HEK293 (cell line): ENCODE measurements around the gene THG1L.

ENCODE experiments used
- FEZF1 ChIP-seq: fragments of 450-650 bp; formaldehyde crosslinking; IDR thresholded peaks from 2 replicates; pipeline ENCODE4 v1.5.1; 2016; ENCODE audit warnings: missing biosample characterization, missing genetic modification characterization
- PATZ1 ChIP-seq: fragments of 450-650 bp; formaldehyde crosslinking; IDR thresholded peaks from 2 replicates; pipeline ENCODE4 v1.5.1; 2016; ENCODE audit warnings: missing biosample characterization, missing genetic modification characterization
- PRDM6 ChIP-seq: fragments of 450-650 bp; formaldehyde crosslinking; IDR thresholded peaks from 2 replicates; pipeline ENCODE4 v1.5.1; 2017; ENCODE audit warnings: missing biosample characterization, missing genetic modification characterization
- SP2 ChIP-seq: fragments of 450-650 bp; formaldehyde crosslinking; IDR thresholded peaks from 2 replicates; pipeline ENCODE4 v1.5.1; 2016; ENCODE audit warnings: missing biosample characterization, missing genetic modification characterization
- YY2 ChIP-seq: fragments of 450-650 bp; formaldehyde crosslinking; IDR thresholded peaks from 2 replicates; pipeline ENCODE4 v1.5.1; 2016; ENCODE audit warnings: missing biosample characterization, missing genetic modification characterization
- ZBTB11 ChIP-seq: fragments of 450-650 bp; formaldehyde crosslinking; conservative IDR thresholded peaks from 2 replicates; pipeline ENCODE4 v1.5.1; 2016; ENCODE audit warnings: low read depth, missing biosample characterization, missing genetic modification characterization
- ZBTB21 ChIP-seq: fragments of 450-650 bp; formaldehyde crosslinking; IDR thresholded peaks from 2 replicates; pipeline ENCODE4 v1.5.1; 2017; ENCODE audit warnings: missing biosample characterization, missing genetic modification characterization
- ZBTB44 ChIP-seq: fragments of 450-650 bp; IDR thresholded peaks from 2 replicates; pipeline ENCODE4 v1.5.1; 2018; ENCODE audit warnings: missing biosample characterization, mild to moderate bottlenecking, missing genetic modification characterization
- ZBTB49 ChIP-seq: fragments of 450-650 bp; formaldehyde crosslinking; IDR thresholded peaks from 2 replicates; pipeline ENCODE4 v1.5.1; 2016; ENCODE audit warnings: missing biosample characterization, missing genetic modification characterization, low read depth
- ZNF18 ChIP-seq: fragments of 450-650 bp; formaldehyde crosslinking; IDR thresholded peaks from 2 replicates; pipeline ENCODE4 v1.5.1; 2016; ENCODE audit warnings: missing biosample characterization, missing genetic modification characterization
- ZNF223 ChIP-seq: fragments of 450-650 bp; formaldehyde crosslinking; IDR thresholded peaks from 2 replicates; pipeline ENCODE4 v1.5.1; 2016; ENCODE audit warnings: missing biosample characterization, missing genetic modification characterization
- ZNF23 ChIP-seq: fragments of 450-650 bp; formaldehyde crosslinking; IDR thresholded peaks from 2 replicates; pipeline ENCODE4 v1.5.1; 2016; ENCODE audit warnings: missing biosample characterization, missing genetic modification characterization, borderline replicate concordance
- ZNF311 ChIP-seq: fragments of 450-650 bp; formaldehyde crosslinking; IDR thresholded peaks from 2 replicates; pipeline ENCODE4 v1.5.1; 2017; ENCODE audit warnings: missing biosample characterization, missing genetic modification characterization, borderline replicate concordance
- ZNF350 ChIP-seq: fragments of 450-650 bp; formaldehyde crosslinking; IDR thresholded peaks from 2 replicates; pipeline ENCODE4 v1.5.0; 2017; ENCODE audit warnings: missing biosample characterization, mild to moderate bottlenecking, missing genetic modification characterization
- ZNF449 ChIP-seq: fragments of 450-650 bp; formaldehyde crosslinking; IDR thresholded peaks from 2 replicates; pipeline ENCODE4 v1.5.1; 2017; ENCODE audit warnings: missing biosample characterization, mild to moderate bottlenecking, missing genetic modification characterization, moderate library complexity
- ZNF629 ChIP-seq: fragments of 450-650 bp; formaldehyde crosslinking; IDR thresholded peaks from 2 replicates; pipeline ENCODE4 v1.5.1; 2017; ENCODE audit warnings: missing biosample characterization, missing genetic modification characterization
- ZNF677 ChIP-seq: fragments of 450-650 bp; IDR thresholded peaks from 2 replicates; pipeline ENCODE4 v1.5.0; 2018; ENCODE audit warnings: missing biosample characterization, mild to moderate bottlenecking, missing genetic modification characterization, moderate library complexity
- ZNF704 ChIP-seq: fragments of 450-650 bp; formaldehyde crosslinking; IDR thresholded peaks from 2 replicates; pipeline ENCODE4 v1.5.1; 2016; ENCODE audit warnings: missing biosample characterization, missing genetic modification characterization
- ZNF76 ChIP-seq: fragments of 450-650 bp; formaldehyde crosslinking; IDR thresholded peaks from 2 replicates; pipeline ENCODE4; 2016; ENCODE audit warnings: low read depth, missing biosample characterization, missing genetic modification characterization, borderline replicate concordance

Gene THG1L

GRCh38 chr5:157747173-157747740 lies 16.0 kb downstream of the THG1L start (continued):
- TF ChIP-seq ZNF350: no peak
- no peak for TF ChIP-seq ZBTB49 (tag by site-specific recombination)
- TF ChIP-seq ZNF677 (tag by site-specific recombination): no peak
- no peak for TF ChIP-seq ZNF76
- TF ChIP-seq PRDM6: peak; percentile 67
- no peak for TF ChIP-seq ZBTB44 (tag by site-specific recombination)
- TF ChIP-seq ZNF18 (tag by site-specific recombination): peak; percentile 76; the same call in 1 of the 2 replicates
- no peak for TF ChIP-seq ZNF223
- no peak for TF ChIP-seq ZNF23 (tag by site-specific recombination)
- TF ChIP-seq YY2 (tag by site-specific recombination): no peak
- TF ChIP-seq ZNF311 (tag by site-specific recombination): no peak
- TF ChIP-seq PATZ1 (tag by site-specific recombination): no peak
- TF ChIP-seq SP2 (tag by site-specific recombination): no peak
- TF ChIP-seq ZBTB21 (tag by site-specific recombination): 0 out of 2 replicates have a peak, but pooled peaks have one; percentile 32
- TF ChIP-seq ZNF704 (tag by site-specific recombination): no peak
- TF ChIP-seq ZBTB11: no peak
- TF ChIP-seq ZNF629 (tag by site-specific recombination): peak; percentile 61
- no peak for TF ChIP-seq ZNF449 (tag by site-specific recombination)
- TF ChIP-seq FEZF1: peak; percentile 74; the same call in 1 of the 2 replicates
